IMR-90 (cell line): ENCODE data around the gene MARF1. TPM values are rescaled to one million over a fixed set of nuclear protein-coding genes. Genes with fewer than 3 reads are reported as not detected.

Experiments used
- ATAC-seq: fragments of 200-7000 bp; cut with Tn5 transposase; 2 replicates; pipeline ENCODE4 v1.9.1; 2020; ENCODE audit warnings: low read depth, mild to moderate bottlenecking, moderate library complexity
- BruUV-seq: library from RNA; stranded (reverse); fragments of 400-500 nt; replicated peaks from 2 replicates; lab custom pipeline; 2021; lab: Mats Ljungman, UMichigan
- CTCF ChIA-PET: fragments of 300-600 bp; formaldehyde crosslinking; extraction: SDS; loops from one replicate; lab custom pipeline; 2021; ENCODE audit warnings: antibody characterized with exemption; lab: Yijun Ruan, JAX
- POLR2A ChIA-PET: fragments of 300-600 bp; sonication (Branson Sonifier 250); formaldehyde crosslinking; loops from one replicate; lab custom pipeline; 2022; ENCODE audit warnings: antibody characterized with exemption; ENCODE audit not compliant: unreplicated experiment; lab: Charles Lee
- DNase-seq: peaks from one replicate; pipeline ENCODE4 v3.0.0; 2013
- H2AFZ ChIP-seq: replicated peaks from 2 replicates; pipeline ENCODE3; 2013; ENCODE audit warnings: low read length, mild to moderate bottlenecking; ENCODE audit not compliant: poor library complexity
- H2AK5ac ChIP-seq: 2 replicates; pipeline ENCODE4 v1.6.1; 2013; ENCODE audit warnings: low read depth, low read length, inconsistent platforms
- H2AK9ac ChIP-seq: replicated peaks from 2 replicates; pipeline ENCODE3; 2013; ENCODE audit warnings: mild to moderate bottlenecking, low read depth, low read length, moderate library complexity; ENCODE audit not compliant: poor library complexity
- H2BK120ac ChIP-seq: 2 replicates; pipeline ENCODE4 v1.6.1; 2013; ENCODE audit warnings: low read depth, low read length, inconsistent platforms
- H2BK15ac ChIP-seq: 3 replicates; pipeline ENCODE4 v1.6.1; 2013; ENCODE audit warnings: low read depth, low read length, inconsistent platforms
- H2BK20ac ChIP-seq: 2 replicates; pipeline ENCODE4 v1.6.1; 2013; ENCODE audit warnings: low read depth, mild to moderate bottlenecking, inconsistent platforms, low read length, moderate library complexity
- H2BK5ac ChIP-seq: 2 replicates; pipeline ENCODE4 v1.6.1; 2013; ENCODE audit warnings: mild to moderate bottlenecking, low read depth, low read length, inconsistent platforms; ENCODE audit not compliant: poor library complexity, severe bottlenecking
- H3K14ac ChIP-seq: replicated peaks from 2 replicates; pipeline ENCODE4 v1.6.1; 2013; ENCODE audit warnings: low read depth, low read length, inconsistent platforms
- H3K18ac ChIP-seq: 2 replicates; pipeline ENCODE4 v1.6.1; 2013; ENCODE audit warnings: low read depth, low read length, control low read depth
- H3K23ac ChIP-seq: 2 replicates; pipeline ENCODE4 v1.6.1; 2013; ENCODE audit warnings: low read depth, low read length, inconsistent platforms
- H3K27ac ChIP-seq: 2 replicates; pipeline ENCODE4 v1.5.1; 2013; ENCODE audit warnings: mild to moderate bottlenecking, control low read depth, low read length; ENCODE audit not compliant: insufficient read depth
- H3K27me3 ChIP-seq: 2 replicates; pipeline ENCODE4 v1.6.1; 2013; ENCODE audit warnings: low read length; ENCODE audit not compliant: control insufficient read depth, insufficient read depth
- H3K36me3 ChIP-seq: 2 replicates; pipeline ENCODE4 v1.6.1; 2013; ENCODE audit warnings: low read length, mixed read lengths; ENCODE audit not compliant: control insufficient read depth, insufficient read depth
- H3K4ac ChIP-seq: 2 replicates; pipeline ENCODE4 v1.6.1; 2013; ENCODE audit warnings: low read depth, low read length, inconsistent platforms
- H3K4me1 ChIP-seq: 2 replicates; pipeline ENCODE4 v1.6.1; 2013; ENCODE audit warnings: low read length, mixed read lengths; ENCODE audit not compliant: control insufficient read depth, insufficient read depth
- H3K4me2 ChIP-seq: 2 replicates; pipeline ENCODE4 v1.6.1; 2013; ENCODE audit warnings: low read depth, mild to moderate bottlenecking, control low read depth, low read length, moderate library complexity
- H3K4me3 ChIP-seq: 2 replicates; pipeline ENCODE4 v1.5.1; 2013; ENCODE audit warnings: low read depth, mild to moderate bottlenecking, control low read depth, low read length, moderate library complexity; ENCODE audit not compliant: insufficient read depth
- H3K56ac ChIP-seq: 2 replicates; pipeline ENCODE4 v1.6.1; 2013; ENCODE audit warnings: low read length, inconsistent platforms; ENCODE audit not compliant: insufficient read depth; ENCODE audit errors: extremely low read depth
- H3K79me1 ChIP-seq, 2 experiments: 2 replicates each; pipeline ENCODE4 v1.6.1; 2013; ENCODE audit warnings: low read length in 2 of 2, inconsistent platforms in 1 of 2, low read depth in 1 of 2
- H3K9ac ChIP-seq: 2 replicates; pipeline ENCODE4 v1.6.1; 2013; ENCODE audit warnings: low read depth, low read length, control low read depth
- H3K9me1 ChIP-seq: 2 replicates; pipeline ENCODE4 v1.6.1; 2013; ENCODE audit warnings: low read length, inconsistent platforms; ENCODE audit not compliant: insufficient read depth
- H3K9me3 ChIP-seq: 2 replicates; pipeline ENCODE4 v1.6.1; 2013; ENCODE audit warnings: low read length; ENCODE audit not compliant: control insufficient read depth, insufficient read depth
- H4K20me1 ChIP-seq: 2 replicates; pipeline ENCODE4 v1.6.1; 2013; ENCODE audit warnings: low read length, inconsistent platforms; ENCODE audit not compliant: insufficient read depth
- H4K5ac ChIP-seq: 2 replicates; pipeline ENCODE4 v1.6.1; 2013; ENCODE audit warnings: mild to moderate bottlenecking, low read depth, low read length, control low read depth
- H4K8ac ChIP-seq, 2 experiments: 2 replicates each; pipeline ENCODE4 v1.6.1; 2013; ENCODE audit warnings: low read depth in 2 of 2, low read length in 2 of 2, control low read depth in 1 of 2, inconsistent platforms in 1 of 2
- H4K91ac ChIP-seq: 2 replicates; pipeline ENCODE4 v1.6.1; 2013; ENCODE audit warnings: low read depth, low read length, inconsistent platforms; ENCODE audit not compliant: insufficient read depth
- CEBPB ChIP-seq: IDR thresholded peaks from 2 replicates; pipeline ENCODE4 v1.6.1; 2012; ENCODE audit warnings: low read depth, low read length, improper control_type of control experiment
- POLR2A ChIP-seq: IDR thresholded peaks from 2 replicates; pipeline ENCODE4 v1.6.1; 2012; ENCODE audit warnings: mild to moderate bottlenecking, low read depth, low read length
- SMC3 ChIP-seq: fragments of 150-350 bp; IDR thresholded peaks from 2 replicates; pipeline ENCODE4 v1.6.1; 2016; ENCODE audit warnings: low read depth, mild to moderate bottlenecking, antibody characterized with exemption, low read length, moderate library complexity
- WGBS, 2 experiments: methylation state at CpG; one replicate each; pipeline versions ENCODE4 v1.1.5 to v1.1.7; 2013; ENCODE audit warnings: missing lambda C conversion rate in 2 of 2; ENCODE audit not compliant: insufficient read length in 1 of 2; ENCODE audit errors: extremely low coverage in 2 of 2; 5-methylcytosine and 5-hydroxymethylcytosine counted together
- dilution Hi-C: fragments of 300-500 bp; cut with HindIII; formaldehyde crosslinking; loops from one replicate; pipeline ENCODE4 v1.14.3; 2018; ENCODE audit warnings: low sequenced_read_pairs; ENCODE audit not compliant: unreplicated experiment
- in situ Hi-C: fragments of 300-500 bp; cut with MboI; formaldehyde crosslinking; loops from 3 replicates; pipeline ENCODE4 v1.14.3; 2019; ENCODE audit warnings: low sequenced_read_pairs, inconsistent platforms, mixed read lengths
- intact Hi-C: fragments of 100-400 bp; cut with micrococcal nuclease; formaldehyde crosslinking; loops from 2 replicates; pipeline ENCODE4 v1.10.0; 2022
- polyA plus RNA-seq, 3 experiments: library from polyadenylated mRNA; depleted of rRNA; stranded (reverse); fragments of >200 nt; gene quantifications; 2 replicates each; pipeline ENCODE4 v1.2.3, GENCODE V29; 2012; ENCODE audit warnings: low replicate concordance in 1 of 3
- total RNA-seq: library from RNA; depleted of rRNA; stranded (reverse); fragments of >200 nt; gene quantifications from 2 replicates; pipeline ENCODE4 v1.2.3, GENCODE V29; 2012

Gene MARF1
- total and polyA plus RNA-seq, 2 of the 4 experiments (the other 2 are of a cell fraction), result 9.0 to 12.9 TPM

DNA sequence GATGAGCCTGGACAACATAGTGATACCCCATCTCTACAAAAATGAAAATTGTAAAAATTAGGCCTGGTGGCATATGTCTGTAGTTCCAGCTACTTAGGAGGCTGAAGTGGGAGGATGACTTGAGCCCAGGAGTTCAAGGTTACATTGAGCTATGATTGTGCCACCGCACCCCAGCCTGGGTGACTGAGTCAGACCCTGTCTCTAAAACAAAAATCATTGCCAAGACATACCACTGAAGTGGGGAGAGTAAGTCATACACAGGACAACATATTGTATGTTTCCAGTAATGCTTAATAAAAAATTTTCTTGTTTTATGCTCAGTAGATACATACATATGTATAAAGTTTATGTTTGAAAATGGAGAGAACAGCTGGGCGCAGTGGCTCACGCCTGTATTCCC is 46.3 kb upstream of the MARF1 start:
- H2AFZ ChIP-seq, result no peak overlapping the region
- dilution Hi-C loops (no loop called here), intact Hi-C loops (no loop called here), in situ Hi-C loops (no loop called here)
- TF ChIP-seq SMC3 (no peak), CEBPB (peak; percentile 23; the same call in 1 of the 2 replicates), POLR2A (no peak)
- no peak overlapping the region for H3K27ac ChIP-seq
- H4K5ac ChIP-seq, result no peak overlapping the region
- no peak overlapping the region for H2BK15ac ChIP-seq
- no peaks in the 10 kb centered on the region; the same call in 1 of the 2 replicates for H3K9me1 ChIP-seq
- no peak overlapping the region for H2AK9ac ChIP-seq
- no peaks in the 10 kb centered on the region for H3K4me1 ChIP-seq
- no peak overlapping the region for H4K91ac ChIP-seq
- H3K56ac ChIP-seq, result no peak overlapping the region
- no peak overlapping the region for H2BK5ac ChIP-seq
- H3K14ac ChIP-seq, result 0 out of 2 replicates have a peak overlapping the region, but pooled peaks have one; percentile 48
- no peak overlapping the region for H4K8ac ChIP-seq
- no peak overlapping the region for H3K4ac ChIP-seq
- ChIA-PET CTCF (no interaction called here), POLR2A (no interaction called here)
- peak; percentile 49 for DNase-seq
- H3K4me2 ChIP-seq, result no peak overlapping the region
- BruUV-seq, result no TSS peak
- no peak overlapping the region for H2BK20ac ChIP-seq
- H3K18ac ChIP-seq, result no peak overlapping the region
- no peak overlapping the region; the same call in 1 of the 2 replicates for H3K23ac ChIP-seq
- no peaks in the 10 kb centered on the region for H3K27me3 ChIP-seq
- no peak overlapping the region for H3K4me3 ChIP-seq
- no peak overlapping the region for H3K9ac ChIP-seq
- peaks cover 48% of the 10 kb centered on the region for H3K36me3 ChIP-seq
- no peaks in the 10 kb centered on the region; the same call in 1 of the 2 replicates for H4K20me1 ChIP-seq
- ATAC-seq, result peak; percentile 40
- H3K9me3 ChIP-seq, result no peaks in the 10 kb centered on the region
- WGBS, 2 experiments, result no CpG with 5 or more reads among the region's 3 CpGs
- H2BK120ac ChIP-seq, result no peak overlapping the region
- peaks cover 6 to 28% of the 10 kb centered on the region in 2 experiments; a peak in 3 of 4 replicates for H3K79me1 ChIP-seq
- peak overlapping the region; percentile 39; the same call in 1 of the 2 replicates for H2AK5ac ChIP-seq
